GM23338 (cell line): Measurements from ENCODE around the gene TFCP2. TPM values are rescaled to one million over a fixed set of nuclear protein-coding genes. Genes with fewer than 3 reads are reported as not detected.
A peak's percentile ranks its signal among the peaks of the same experiment; 100 is the strongest.
"Not testable (repeated sequence)": the region's sequence is repeated elsewhere in the genome, so short reads cannot be mapped to it uniquely, and the experiment has no call there.

Experiments used
- ATAC-seq: fragments of 200-7000 bp; cut with Tn5 transposase; 3 replicates; pipeline ENCODE4 v1.9.1; 2020
- DNase-seq: peaks from one replicate; pipeline ENCODE4 v3.0.0-alpha.2; 2015; ENCODE audit warnings: low spot score
- H2AFZ ChIP-seq: fragments of 200-600 bp; sonication (generic); 2 replicates; pipeline ENCODE4 v1.8.0; 2016; ENCODE audit warnings: antibody characterized with exemption, mild to moderate bottlenecking, moderate library complexity
- H3F3A ChIP-seq: fragments of 200-600 bp; sonication (generic); replicated peaks from 2 replicates; pipeline ENCODE4 v1.8.0; 2017; ENCODE audit warnings: antibody characterized with exemption, mixed run types, low read depth
- H3K27ac ChIP-seq: fragments of 200-600 bp; sonication (generic); 2 replicates; pipeline ENCODE4 v1.6.1; 2016; ENCODE audit warnings: low read depth
- H3K27me3 ChIP-seq: fragments of 200-600 bp; sonication (generic); 2 replicates; pipeline ENCODE4 v1.8.0; 2016; ENCODE audit warnings: mild to moderate bottlenecking, mixed run types, moderate library complexity; ENCODE audit not compliant: insufficient read depth
- H3K36me3 ChIP-seq: fragments of 200-600 bp; sonication (generic); 2 replicates; pipeline ENCODE4 v1.8.0; 2016; ENCODE audit warnings: mild to moderate bottlenecking; ENCODE audit not compliant: insufficient read depth
- H3K4me1 ChIP-seq: fragments of 200-600 bp; sonication (generic); 2 replicates; pipeline ENCODE4 v1.8.0; 2016; ENCODE audit warnings: mild to moderate bottlenecking, moderate library complexity; ENCODE audit not compliant: insufficient read depth
- H3K4me2 ChIP-seq: fragments of 200-600 bp; sonication (generic); 2 replicates; pipeline ENCODE4 v1.7.1; 2017; ENCODE audit warnings: mixed run types
- H3K4me3 ChIP-seq: fragments of 200-600 bp; sonication (generic); 2 replicates; pipeline ENCODE4 v1.6.1; 2016; ENCODE audit warnings: mixed run types
- H3K79me2 ChIP-seq: fragments of 200-600 bp; sonication (generic); replicated peaks from 2 replicates; pipeline ENCODE4 v1.8.0; 2017; ENCODE audit warnings: mild to moderate bottlenecking; ENCODE audit not compliant: insufficient read depth
- H3K9me2 ChIP-seq: fragments of 200-600 bp; sonication (generic); 2 replicates; pipeline ENCODE4 v1.8.0; 2017; ENCODE audit not compliant: insufficient read depth
- H4K20me1 ChIP-seq: fragments of 200-600 bp; sonication (generic); replicated peaks from 2 replicates; pipeline ENCODE4 v1.8.0; 2017; ENCODE audit warnings: mild to moderate bottlenecking; ENCODE audit not compliant: insufficient read depth
- H3K27ac Mint-ChIP-seq: 2 replicates; pipeline ENCODE4 v1.8.0; 2020; ENCODE audit warnings: inconsistent platforms, mild to moderate bottlenecking, moderate library complexity, mixed read lengths
- H3K27me3 Mint-ChIP-seq: 3 replicates; pipeline ENCODE4 v1.8.0; 2022; ENCODE audit warnings: low read depth, mild to moderate bottlenecking, moderate library complexity, mixed read lengths, inconsistent platforms; ENCODE audit not compliant: insufficient read depth, poor library complexity
- H3K36me3 Mint-ChIP-seq: 3 replicates; pipeline ENCODE4 v1.8.0; 2021; ENCODE audit warnings: low read depth, mild to moderate bottlenecking, inconsistent platforms, moderate library complexity, mixed read lengths
- H3K4me1 Mint-ChIP-seq: 3 replicates; pipeline ENCODE4 v1.8.0; 2020; ENCODE audit warnings: mild to moderate bottlenecking, inconsistent platforms, mixed read lengths
- H3K4me3 Mint-ChIP-seq: 3 replicates; pipeline ENCODE4 v1.8.0; 2021; ENCODE audit warnings: moderate library complexity, mild to moderate bottlenecking, inconsistent platforms, mixed read lengths
- H3K9me3 Mint-ChIP-seq: 3 replicates; pipeline ENCODE4 v1.8.0; 2020; ENCODE audit warnings: moderate library complexity, mild to moderate bottlenecking, inconsistent platforms, mixed read lengths
- CREB1 ChIP-seq: fragments of 250-450 bp; sonication (Bioruptor Pico); IDR thresholded peaks from 2 replicates; pipeline ENCODE4 v1.5.0; 2020; ENCODE audit warnings: low read depth, mild to moderate bottlenecking, moderate library complexity
- CTCF ChIP-seq, 2 experiments: fragments of 200-600 bp in 1 of 2; sonication (generic) in 1 of 2; conservative IDR thresholded peaks; 2 replicates each; pipeline versions ENCODE4 v1.5.1 to v1.6.1; 2016 to 2017; ENCODE audit warnings: antibody characterized with exemption in 2 of 2, low read depth in 2 of 2, mild to moderate bottlenecking in 2 of 2, moderate library complexity in 1 of 2
- ETS1 ChIP-seq: IDR thresholded peaks from 2 replicates; pipeline ENCODE4 v1.6.1; 2016; ENCODE audit warnings: antibody characterized with exemption
- EZH2 ChIP-seq: fragments of 200-600 bp; sonication (generic); IDR thresholded peaks from one replicate; pipeline ENCODE4 v1.8.0; 2017; ENCODE audit warnings: antibody characterized with exemption, mild to moderate bottlenecking, low read depth; ENCODE audit not compliant: unreplicated experiment
- EZH2phosphoT487 ChIP-seq: fragments of 200-600 bp; sonication (generic); IDR thresholded peaks from one replicate; pipeline ENCODE4 v1.8.1; 2018; ENCODE audit warnings: antibody characterized with exemption; ENCODE audit not compliant: unreplicated experiment
- NANOG ChIP-seq: IDR thresholded peaks from 2 replicates; pipeline ENCODE4 v1.6.1; 2016; ENCODE audit warnings: antibody characterized with exemption, borderline replicate concordance
- REST ChIP-seq: IDR thresholded peaks from one replicate; pipeline ENCODE4 v1.6.1; 2018; ENCODE audit warnings: antibody characterized with exemption; ENCODE audit not compliant: unreplicated experiment
- STAT1 ChIP-seq: IDR thresholded peaks from one replicate; pipeline ENCODE4 v1.6.1; 2016; ENCODE audit warnings: antibody characterized with exemption; ENCODE audit not compliant: unreplicated experiment
- ZNF114 ChIP-seq: fragments of 250-450 bp; sonication (Bioruptor Pico); IDR thresholded peaks from 2 replicates; pipeline ENCODE4 v1.5.0; 2020; ENCODE audit warnings: mild to moderate bottlenecking, moderate library complexity
- ZNF331 ChIP-seq: fragments of 250-450 bp; sonication (Bioruptor Pico); IDR thresholded peaks from 2 replicates; pipeline ENCODE4 v1.5.0; 2020; ENCODE audit warnings: low read depth, mild to moderate bottlenecking, moderate library complexity
- polyA plus RNA-seq: library from polyadenylated mRNA; unstranded; fragments of >200 nt; fragmentation: Nextera tagmentation; extraction: Ambion mirVana; gene quantifications from 2 replicates; pipeline ENCODE4 v1.2.1, GENCODE V29; 2016
- total RNA-seq: library from RNA; depleted of rRNA; stranded (reverse); fragments of >200 nt; shearing (Covaris generic); gene quantifications from 2 replicates; pipeline ENCODE4 v1.2.3, GENCODE V29; 2014

Gene TFCP2
- total and polyA plus RNA-seq, 2 experiments from 2014 or later: 15.2 to 30.5 TPM

GRCh38 chr12:51078346-51078745 is 94.6 kb downstream of the TFCP2 start:
- not testable (repeated sequence) for H3K9me3 Mint-ChIP-seq, H3K27me3 ChIP-seq, DNase-seq, H3K36me3 ChIP-seq, H3K9me2 ChIP-seq, H3K4me3 ChIP-seq, H3K27ac ChIP-seq, H3F3A ChIP-seq, H3K27me3 Mint-ChIP-seq, H3K4me2 ChIP-seq, H3K27ac Mint-ChIP-seq, ATAC-seq, H3K4me3 Mint-ChIP-seq, H2AFZ ChIP-seq
- H4K20me1 ChIP-seq: peaks cover 31% of the 10 kb centered on the region
- Mint-ChIP-seq H3K4me1 (peaks cover 17% of the 10 kb centered on the region), H3K36me3 (peaks cover 23% of the 10 kb centered on the region)
- H3K4me1 ChIP-seq: peaks cover 12% of the 10 kb centered on the region
- H3K79me2 ChIP-seq: peaks cover 73% of the 10 kb centered on the region

- H4K20me1 ChIP-seq: peaks cover 31% of the 10 kb centered on the region
- H3K27ac ChIP-seq: no peak overlapping the region
- peaks cover 12% of the 10 kb centered on the region for H3K4me1 ChIP-seq
- no peaks in the 10 kb centered on the region for H3K9me2 ChIP-seq
- Mint-ChIP-seq H3K36me3 (peaks cover 27% of the 10 kb centered on the region), H3K27me3 (peaks cover 8% of the 10 kb centered on the region), H3K4me3 (no peak overlapping the region), H3K4me1 (peaks cover 17% of the 10 kb centered on the region), H3K27ac (no peak overlapping the region), H3K9me3 (no peaks in the 10 kb centered on the region)
- DNase-seq: no peak
- peaks cover 73% of the 10 kb centered on the region for H3K79me2 ChIP-seq
- H3K27me3 ChIP-seq: no peaks in the 10 kb centered on the region
- no peak for TF ChIP-seq EZH2phosphoT487
- no peak overlapping the region for H3K4me2 ChIP-seq
- H3K4me3 ChIP-seq: no peak overlapping the region
- H2AFZ ChIP-seq: no peak overlapping the region
- no peaks in the 10 kb centered on the region; the same call in 1 of the 2 replicates for H3F3A ChIP-seq
- no peak for ATAC-seq
- H3K36me3 ChIP-seq: peaks cover 4% of the 10 kb centered on the region; the same call in 1 of the 2 replicates
Measured at GRCh38 chr12:51077930-51078329, 95.0 kb downstream of the TFCP2 start.

GRCh38 chr12:51076236-51076930 is 96.6 kb downstream of the TFCP2 start:
- peaks cover 13% of the 10 kb centered on the region; the same call in 1 of the 2 replicates for H3K36me3 ChIP-seq
- H3K27ac ChIP-seq: 0 out of 2 replicates have a peak overlapping the region, but pooled peaks have one; percentile 10
- DNase-seq (no peak), ATAC-seq (no peak)
- H4K20me1 ChIP-seq: peaks cover 21% of the 10 kb centered on the region
- no peak overlapping the region for H2AFZ ChIP-seq
- H3K4me2 ChIP-seq: no peak overlapping the region
- no peaks in the 10 kb centered on the region for H3K27me3 ChIP-seq
- Mint-ChIP-seq H3K27me3 (peaks cover 4% of the 10 kb centered on the region), H3K4me3 (no peak overlapping the region), H3K9me3 (no peaks in the 10 kb centered on the region), H3K27ac (peak overlapping the region; percentile 42), H3K4me1 (peaks cover 5% of the 10 kb centered on the region; the same call in 2 of the 3 replicates), H3K36me3 (peaks cover 42% of the 10 kb centered on the region)
- peaks cover 61% of the 10 kb centered on the region for H3K79me2 ChIP-seq
- H3F3A ChIP-seq: no peaks in the 10 kb centered on the region
- H3K4me1 ChIP-seq: 0 out of 2 replicates have a peak, but pooled peaks cover under 1% of the 10 kb centered on the region
- no peaks in the 10 kb centered on the region for H3K9me2 ChIP-seq
- H3K4me3 ChIP-seq: no peak overlapping the region
- TF ChIP-seq NANOG (no peak), STAT1 (no peak), EZH2phosphoT487 (no peak), ZNF114 (CRISPR knock-in tag) (no peak), ZNF331 (CRISPR knock-in tag) (no peak), REST (no peak), ETS1 (no peak), CTCF (conservative IDR thresholded peaks at IDR 0.05; ENCODE audit: low read depth in 2 of 2) (no peak), CREB1 (CRISPR knock-in tag) (no peak), EZH2 (no peak)
